Activated CD8-positive, alpha-beta memory T cell treated with anti-CD3 and anti-CD28 coated beads, Interleukin-2, amount 50 U/mL, for 4 hours (primary cell): ENCODE measurements around the gene ATCAY.
"Not testable (repeated sequence)": the region's sequence is repeated elsewhere in the genome, so short reads cannot be mapped to it uniquely, and the experiment has no call there.

ENCODE experiments used
- DNase-seq: peaks from one replicate; pipeline ENCODE4 v3.0.0-alpha.2; 2020

ATCAY gene

GRCh38 chr19:3904233-3904632 is 23.7 kb downstream of the ATCAY start:
- no peak for DNase-seq

GRCh38 chr19:3907626-3908265 is 27.3 kb downstream of the ATCAY start:
- DNase-seq, result no peak

DNA sequence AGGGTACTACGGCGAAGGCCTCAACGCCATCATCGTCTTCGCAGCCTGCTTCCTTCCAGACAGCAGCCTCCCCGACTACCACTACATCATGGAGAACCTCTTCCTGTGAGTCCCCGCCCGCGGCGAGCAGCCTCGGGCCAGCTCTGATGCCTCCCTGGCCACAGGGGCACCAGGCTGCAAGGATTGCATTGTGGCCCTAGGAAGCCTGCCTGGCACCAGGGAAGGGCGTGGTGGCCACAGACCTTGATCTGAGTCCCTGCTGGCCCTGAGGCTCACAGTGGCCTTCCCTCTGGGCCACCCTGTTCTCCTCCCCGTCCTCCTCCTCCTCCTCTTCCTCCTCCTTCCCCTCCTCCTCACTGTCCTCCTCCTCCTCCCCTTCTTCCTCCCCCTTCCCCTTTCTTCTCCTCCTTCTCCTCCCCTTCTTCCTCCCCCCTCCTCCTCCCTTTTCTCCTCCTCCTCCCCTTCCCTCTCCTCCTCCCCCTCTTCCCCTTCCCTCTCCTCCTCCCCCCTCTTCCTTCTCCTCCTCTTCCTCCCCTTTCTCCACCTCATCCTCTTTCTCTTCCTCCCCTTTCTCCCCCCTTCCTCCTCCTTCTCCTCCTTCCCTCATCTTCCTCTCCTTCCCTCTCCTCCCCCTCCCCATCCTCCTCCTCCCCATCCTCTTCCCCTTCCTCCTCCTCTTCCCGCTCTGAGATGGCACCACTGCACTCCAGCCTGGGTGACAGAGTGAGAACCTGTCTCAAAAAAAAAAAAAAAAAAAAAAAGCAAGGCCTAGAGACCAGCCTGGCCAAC is 28.0 kb downstream of the ATCAY start:
- no peak for DNase-seq

DNA sequence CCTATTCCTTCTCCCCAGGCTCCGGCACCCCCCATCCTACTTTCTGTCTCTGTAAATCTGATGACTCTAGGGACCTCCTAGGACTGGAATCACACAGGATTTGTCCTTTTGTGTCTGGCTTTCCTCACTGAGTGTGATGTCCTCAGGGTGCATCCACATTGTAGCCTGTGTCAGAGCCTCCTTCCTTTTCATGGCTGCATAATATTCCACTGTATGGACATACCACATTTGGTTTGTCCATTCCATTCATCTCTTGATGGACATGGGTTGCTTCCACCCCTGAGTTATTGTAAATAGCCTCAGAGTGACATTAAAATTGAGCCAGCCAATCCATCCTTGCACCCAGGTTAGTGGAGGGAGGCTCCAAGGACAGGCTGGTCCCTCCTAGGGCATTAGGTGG is 29.6 kb downstream of the ATCAY start:
- no peak for DNase-seq

GRCh38 chr19:3914199-3914598 is 33.7 kb downstream of the ATCAY start:
- no peak for DNase-seq

DNA sequence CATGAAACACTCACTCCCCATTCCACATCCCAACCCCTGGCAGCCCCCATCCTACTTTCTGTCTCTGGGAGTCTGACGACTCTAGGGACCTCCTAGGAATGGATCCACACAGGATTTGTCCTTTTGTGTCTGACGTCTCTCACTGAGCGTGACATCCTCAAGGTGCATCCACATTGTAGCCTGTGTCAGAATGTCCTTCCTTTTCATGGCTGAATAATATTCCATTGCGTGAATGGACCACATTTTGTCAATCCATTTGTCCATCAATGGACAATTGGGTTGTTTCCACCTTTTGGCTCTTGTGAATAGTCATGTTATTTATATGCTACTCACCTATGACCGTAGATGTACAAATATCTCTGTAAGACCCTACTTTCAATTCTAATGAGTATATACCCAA is 35.5 kb downstream of the ATCAY start:
- DNase-seq, result no peak

DNA sequence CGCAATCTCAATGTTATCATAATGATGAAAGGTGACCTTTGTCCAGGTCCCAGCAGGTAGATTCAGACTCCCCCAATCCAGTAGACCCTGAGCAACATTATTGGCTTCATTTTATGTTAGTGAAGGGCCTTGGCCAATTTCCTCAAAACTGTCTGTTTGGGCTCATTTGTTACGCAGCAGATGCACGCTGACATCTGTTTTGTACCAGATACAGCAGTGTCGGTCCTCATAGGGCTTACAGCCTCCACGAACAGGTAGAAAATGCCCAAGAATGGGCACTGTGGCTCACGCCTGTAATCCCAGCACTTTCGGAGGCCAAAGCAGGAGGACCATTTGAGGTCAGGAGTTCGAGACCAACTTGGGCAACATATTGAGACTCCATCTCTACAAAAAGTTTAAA is 39.3 kb downstream of the ATCAY start:
- no peak for DNase-seq

DNA sequence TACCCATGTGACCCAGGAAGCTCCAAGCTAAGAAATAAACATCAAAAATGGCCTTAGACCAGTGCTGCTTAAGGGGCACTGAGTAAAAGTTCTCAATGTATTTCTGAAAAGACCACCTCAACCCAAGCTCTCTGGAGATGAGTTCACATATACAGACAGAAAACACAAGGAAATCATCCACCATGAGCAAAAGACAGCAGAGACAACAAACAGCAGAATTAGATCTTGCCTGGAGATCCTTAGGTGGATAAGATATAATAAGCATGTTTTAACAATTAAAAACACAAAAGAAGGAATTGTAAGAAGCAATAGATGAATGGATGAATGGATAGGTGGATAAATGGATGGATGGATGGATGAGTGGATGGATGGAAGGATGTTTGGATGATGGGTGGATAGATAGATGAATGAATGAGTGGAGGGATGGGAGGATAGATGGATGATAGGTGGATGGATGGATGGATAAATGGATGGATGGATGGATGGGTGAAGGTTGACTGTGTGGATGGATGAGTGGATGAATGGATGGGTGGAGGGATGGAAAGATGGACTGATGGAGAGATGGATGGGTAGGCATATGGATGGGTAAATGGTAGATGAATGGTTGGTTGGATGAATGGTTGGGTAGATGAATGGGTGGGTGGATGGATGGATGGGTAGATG is 42.7 kb downstream of the ATCAY start:
- no peak for DNase-seq

DNA sequence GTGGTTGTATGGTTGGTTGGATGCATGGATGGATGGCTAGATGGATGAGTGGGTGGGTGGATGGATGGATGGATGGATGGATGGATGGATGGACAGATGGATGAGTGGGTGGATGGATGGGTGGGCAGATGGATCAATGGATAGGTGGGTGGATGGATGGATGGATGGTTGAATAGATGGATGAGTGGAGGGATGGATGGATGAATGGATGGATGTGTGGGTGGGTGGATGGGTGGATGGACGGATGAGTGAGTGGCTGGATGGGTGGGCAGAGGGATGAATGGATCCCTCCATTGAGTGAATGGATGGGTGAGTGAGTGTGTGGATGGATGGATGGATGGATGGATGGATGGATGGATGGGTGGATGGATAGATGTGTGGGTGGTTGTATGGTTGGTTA is 43.4 kb downstream of the ATCAY start:
- no peak for DNase-seq

- no peak for DNase-seq
These were observed 50.6 kb downstream of the ATCAY start for GRCh38 chr19:3931041-3931440.

GRCh38 chr19:3932931-3933810 is 52.7 kb downstream of the ATCAY start, which contains the start of gene NMRK2:
TSS of gene NMRK2 (plus strand) at chr19:3933069. CDS start at chr19:3933672, 603 bp downstream.
- DNase-seq, result no peak

- DNase-seq, result no peak
These were observed 56.3 kb downstream of the ATCAY start for GRCh38 chr19:3936506-3937442.

DNA sequence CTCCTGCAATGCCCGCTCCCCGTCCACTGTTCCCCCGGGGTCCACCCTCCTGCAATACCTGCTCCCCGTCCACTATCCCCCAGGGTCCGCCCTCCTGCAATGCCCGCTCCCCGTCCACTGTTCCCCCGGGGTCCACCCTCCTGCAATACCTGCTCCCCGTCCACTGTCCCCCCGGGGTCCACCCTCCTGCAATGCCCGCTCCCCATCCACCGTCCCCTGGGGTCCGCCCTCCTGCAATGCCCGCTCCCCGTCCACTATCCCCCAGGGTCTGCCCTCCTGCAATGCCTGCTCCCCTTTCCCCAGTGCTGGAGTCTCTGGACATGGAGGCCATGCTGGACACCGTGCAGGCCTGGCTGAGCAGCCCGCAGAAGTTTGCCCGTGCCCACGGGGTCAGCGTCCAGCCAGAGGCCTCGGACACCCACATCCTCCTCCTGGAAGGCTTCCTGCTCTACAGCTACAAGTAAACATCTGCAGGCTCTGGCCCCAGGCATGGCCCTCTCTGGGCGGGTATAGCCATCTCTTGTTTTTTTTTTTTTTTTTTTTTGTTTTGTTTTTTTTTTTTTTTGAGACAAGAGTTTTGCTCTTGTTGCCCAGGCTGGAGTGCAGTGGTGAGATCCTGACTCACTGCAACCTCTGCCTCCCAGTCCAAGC is 57.9 kb downstream of the ATCAY start:
- DNase-seq, result not testable (repeated sequence)

GRCh38 chr19:3942790-3943409 is 62.4 kb downstream of the ATCAY start:
- no peak for DNase-seq

- no peak for DNase-seq
These were observed 63.7 kb downstream of the ATCAY start for GRCh38 chr19:3944018-3944721.

- no peak for DNase-seq
These were observed 65.4 kb downstream of the ATCAY start for GRCh38 chr19:3945838-3946237.

DNA sequence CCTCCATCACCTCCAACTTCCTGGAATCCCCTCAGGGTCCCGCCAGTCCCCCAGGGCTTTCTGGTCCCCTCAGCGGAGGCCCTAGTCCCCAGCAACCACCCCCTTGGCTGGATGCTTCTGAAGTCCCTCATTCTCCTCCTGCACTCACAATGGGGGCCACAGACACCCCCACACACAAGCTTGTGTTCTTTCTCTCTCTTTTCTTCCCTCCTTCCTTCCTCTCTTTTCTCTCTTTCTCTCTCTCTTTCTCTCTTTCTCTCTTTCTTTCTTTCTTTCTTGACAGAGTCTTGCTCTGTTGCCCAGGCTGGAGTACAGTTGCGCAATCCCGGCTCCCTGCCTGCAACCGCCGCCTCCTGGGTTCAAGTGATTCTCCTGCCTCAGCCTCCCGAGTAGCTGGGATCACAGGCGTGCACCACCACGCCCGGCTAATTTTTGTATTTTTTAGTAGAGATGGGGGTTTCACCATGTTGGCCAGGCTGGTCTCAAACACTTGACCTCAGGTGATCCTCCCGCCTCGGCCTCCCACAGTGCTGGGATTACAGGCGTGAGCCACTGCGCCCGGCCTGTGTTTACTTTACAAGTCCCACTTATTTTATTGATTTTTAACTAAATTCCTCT is 66.9 kb downstream of the ATCAY start:
- DNase-seq, result not testable (repeated sequence)

DNA sequence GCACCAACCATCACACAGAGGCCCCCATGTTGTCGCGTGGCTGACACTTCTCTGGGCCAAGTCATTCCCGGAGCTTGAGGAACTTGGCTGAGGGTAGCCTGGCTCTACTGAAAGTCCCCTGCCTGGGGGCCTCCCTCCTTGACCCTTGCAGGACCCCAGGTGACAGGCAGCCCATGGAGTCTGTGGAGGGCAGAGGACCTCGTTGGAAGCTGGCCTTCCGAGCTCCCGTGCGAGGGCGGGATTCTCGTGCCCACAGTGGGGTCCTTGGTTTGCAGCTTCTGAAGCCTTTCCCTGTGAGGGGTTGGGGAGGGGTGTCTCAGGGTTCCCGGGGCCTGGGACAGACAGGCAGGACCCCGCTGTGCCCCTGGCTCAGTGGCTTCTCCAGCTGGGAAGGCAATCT is 68.8 kb downstream of the ATCAY start:
- DNase-seq, result no peak

GRCh38 chr19:3949997-3950859 is 69.7 kb downstream of the ATCAY start:
- DNase-seq, result no peak
